Breast epithelium (tissue), 3 donors: ENCODE results near the gene RELA.
A peak's percentile ranks its signal among the peaks of the same experiment; 100 is the strongest.

ENCODE experiments used
- CTCF ChIP-seq, 3 donors: fragments of 450-650 bp; IDR thresholded peaks; one replicate each; pipeline ENCODE4 v1.5.1; 2016 to 2017; ENCODE audit warnings: antibody characterized with exemption in 3 of 3, mild to moderate bottlenecking in 3 of 3, moderate library complexity in 3 of 3
- POLR2AphosphoS5 ChIP-seq, 3 donors: sonication (generic); formaldehyde crosslinking; IDR thresholded peaks; one replicate each; pipeline ENCODE4 v1.6.1; 2017; ENCODE audit warnings: antibody characterized with exemption in 3 of 3

DNA sequence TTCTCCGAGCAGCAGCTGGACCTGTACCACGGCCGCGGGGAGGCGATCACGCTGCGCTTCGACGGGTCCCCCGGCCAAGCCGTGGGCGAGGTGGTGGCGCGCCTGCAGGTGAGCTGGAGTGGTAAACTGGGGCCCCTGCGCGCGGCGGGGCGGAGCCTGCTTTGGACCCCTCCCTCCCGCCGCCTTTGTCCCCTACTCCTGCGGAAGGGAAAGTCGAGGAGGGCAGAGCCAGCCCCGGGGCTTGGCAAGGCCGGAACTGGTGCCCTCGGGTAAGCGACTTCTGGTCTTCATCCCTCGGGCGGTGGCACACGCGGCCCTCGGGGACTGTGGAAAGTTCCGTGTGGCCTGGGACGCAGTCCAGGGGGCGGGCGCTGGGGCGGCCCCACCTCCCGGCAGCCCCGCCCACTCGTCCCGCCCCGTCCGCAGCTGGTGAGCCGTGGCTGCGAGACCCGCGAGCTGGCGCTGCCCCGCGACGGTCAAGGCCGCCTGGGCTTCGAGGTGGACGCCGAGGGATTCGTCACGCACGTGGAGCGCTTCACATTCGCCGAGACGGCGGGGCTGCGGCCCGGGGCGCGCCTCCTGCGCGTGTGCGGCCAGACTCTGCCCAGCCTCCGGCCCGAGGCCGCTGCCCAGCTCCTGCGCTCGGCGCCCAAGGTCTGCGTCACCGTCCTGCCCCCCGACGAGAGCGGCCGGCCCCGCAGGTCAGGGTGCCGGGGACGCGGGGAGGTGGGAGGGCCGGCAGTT lies 15.6 kb downstream of the RELA start:
- TF ChIP-seq CTCF (IDR thresholded peaks at IDR 0.05): no peak
- peak in 1 of 3 donors; percentile 34 for TF ChIP-seq POLR2AphosphoS5 (IDR thresholded peaks at IDR 0.05)
